A549 (cell line): Measurements from ENCODE around the gene ENTREP3. TPM values are rescaled to one million over a fixed set of nuclear protein-coding genes. Genes with fewer than 3 reads are reported as not detected.

Source experiments
- ATAC-seq, 2 experiments: fragments of 200-7000 bp in 1 of 2; fragments of >200 bp in 1 of 2; cut with Nextera tagmentation in 1 of 2; cut with Tn5 transposase in 1 of 2; 3 replicates each; pipeline versions ENCODE4 v1.8.0 to v1.9.1; 2018 to 2020; ENCODE audit warnings: mild to moderate bottlenecking in 1 of 2, moderate library complexity in 1 of 2
- CTCF ChIA-PET: fragments of 300-600 bp; sonication (Branson Sonifier 250); formaldehyde crosslinking; extraction: SDS; loops from one replicate; lab custom pipeline; 2021; ENCODE audit warnings: antibody characterized with exemption, inconsistent platforms; lab: Yijun Ruan, JAX
- POLR2A ChIA-PET: fragments of 350-600 bp; formaldehyde crosslinking; extraction: SDS; loops from one replicate; lab custom pipeline; 2021; ENCODE audit warnings: antibody characterized with exemption, inconsistent platforms; lab: Yijun Ruan, JAX
- DNase-seq, 2 experiments: peaks; one replicate each; pipeline versions ENCODE4 v3.0.0 to v3.0.0-alpha.2; 2011 to 2016; ENCODE audit warnings: low read depth in 1 of 2, low spot score in 1 of 2
- FAIRE-seq: peaks from 2 replicates; lab custom pipeline; 2011; peaks lifted over from hg19 to GRCh38; lab: Jason Lieb, UNC
- H3K27ac ChIP-seq, 2 experiments: fragments of >200 bp; sonication (Bioruptor Twin); formaldehyde crosslinking; 3 replicates each; pipeline ENCODE4 v1.5.1; 2016 to 2017
- H3K4me1 ChIP-seq: fragments of >200 bp; sonication (Bioruptor Twin); formaldehyde crosslinking; 3 replicates; pipeline ENCODE4 v1.6.1; 2016
- H3K4me2 ChIP-seq: fragments of >200 bp; sonication (Bioruptor Twin); formaldehyde crosslinking; 3 replicates; pipeline ENCODE4 v1.6.1; 2016
- H3K4me3 ChIP-seq: fragments of >200 bp; sonication (Bioruptor Twin); formaldehyde crosslinking; 3 replicates; pipeline ENCODE4 v1.5.1; 2016
- H3K9me3 ChIP-seq: fragments of >200 bp; sonication (Bioruptor Twin); formaldehyde crosslinking; 3 replicates; pipeline ENCODE4 v1.6.1; 2016
- BCL3 ChIP-seq: fragments of >200 bp; sonication (Bioruptor Twin); formaldehyde crosslinking; IDR thresholded peaks from 3 replicates; pipeline ENCODE4 v1.6.1; 2016
- EHF ChIP-seq: fragments of 250-450 bp; sonication (Bioruptor Pico); IDR thresholded peaks from 2 replicates; pipeline ENCODE4 v1.5.0; 2020; ENCODE audit warnings: mild to moderate bottlenecking
- ESRRA ChIP-seq: fragments of 150-350 bp; IDR thresholded peaks from 2 replicates; pipeline ENCODE4 v1.6.1; 2014; ENCODE audit warnings: mild to moderate bottlenecking, low read length, borderline replicate concordance
- FOSB ChIP-seq: fragments of 250-450 bp; sonication (Bioruptor Pico); IDR thresholded peaks from 2 replicates; pipeline ENCODE4 v1.5.0; 2020; ENCODE audit warnings: mild to moderate bottlenecking, moderate library complexity
- HDAC2 ChIP-seq: fragments of 200-600 bp; sonication (generic); IDR thresholded peaks from 2 replicates; pipeline ENCODE4 v1.6.1; 2016
- HEYL ChIP-seq: fragments of 250-450 bp; sonication (Bioruptor Pico); IDR thresholded peaks from 2 replicates; pipeline ENCODE4 v1.8.0; 2021; ENCODE audit warnings: mild to moderate bottlenecking, moderate library complexity
- HMGXB4 ChIP-seq: fragments of 250-450 bp; sonication (Bioruptor Pico); IDR thresholded peaks from 2 replicates; pipeline ENCODE4 v1.5.0; 2021; ENCODE audit warnings: mild to moderate bottlenecking, moderate library complexity, borderline replicate concordance
- HOXB13 ChIP-seq: fragments of 250-450 bp; sonication (Bioruptor Pico); IDR thresholded peaks from 2 replicates; pipeline ENCODE4 v1.5.0; 2020; ENCODE audit warnings: low read depth, mild to moderate bottlenecking, moderate library complexity
- HOXB5 ChIP-seq: fragments of 250-450 bp; sonication (Bioruptor Pico); IDR thresholded peaks from 2 replicates; pipeline ENCODE4 v1.5.0; 2020; ENCODE audit warnings: mild to moderate bottlenecking, moderate library complexity
- JUNB ChIP-seq: fragments of >200 bp; sonication (Bioruptor Twin); formaldehyde crosslinking; IDR thresholded peaks from 2 replicates; pipeline ENCODE4 v1.6.1; 2016
- NFE2L2 ChIP-seq: fragments of 150-350 bp; conservative IDR thresholded peaks from 2 replicates; pipeline ENCODE4 v1.6.1; 2014; ENCODE audit warnings: low read length
- PHF8 ChIP-seq: fragments of 200-600 bp; sonication (generic); IDR thresholded peaks from 2 replicates; pipeline ENCODE4 v1.6.1; 2016; ENCODE audit warnings: low read depth, mild to moderate bottlenecking, antibody characterized with exemption, moderate library complexity, borderline replicate concordance
- REST ChIP-seq: fragments of 200-600 bp; sonication (generic); IDR thresholded peaks from 2 replicates; pipeline ENCODE4 v1.6.1; 2016; ENCODE audit warnings: antibody characterized with exemption, mild to moderate bottlenecking, moderate library complexity
- RNF2 ChIP-seq: fragments of 200-600 bp; sonication (generic); IDR thresholded peaks from 2 replicates; pipeline ENCODE4 v1.6.1; 2016; ENCODE audit warnings: low read depth, mild to moderate bottlenecking, antibody characterized with exemption, moderate library complexity, borderline replicate concordance
- SREBF2 ChIP-seq: fragments of 450-650 bp; IDR thresholded peaks from 2 replicates; pipeline ENCODE4 v1.6.1; 2014; ENCODE audit warnings: mild to moderate bottlenecking, moderate library complexity
- TFCP2L1 ChIP-seq: fragments of 250-450 bp; sonication (Bioruptor Pico); IDR thresholded peaks from 2 replicates; pipeline ENCODE4 v1.5.0; 2021; ENCODE audit warnings: mild to moderate bottlenecking
- TP53 ChIP-seq: fragments of 250-450 bp; sonication (Bioruptor Pico); IDR thresholded peaks from 2 replicates; pipeline ENCODE4 v1.5.0; 2021; ENCODE audit warnings: mild to moderate bottlenecking, moderate library complexity
- WGBS: methylation state at CpG from one replicate; pipeline ENCODE4 v1.1.6; 2017; ENCODE audit errors: missing lambda C conversion rate; 5-methylcytosine and 5-hydroxymethylcytosine counted together
- polyA plus RNA-seq, 4 experiments: library from polyadenylated mRNA; depleted of rRNA in 3 of 4; stranded (reverse); fragments of >200 nt; fragmentation: RNase III in 1 of 4; extraction: RNeasy Plus Mini Kit Qiagen cat#74134 plus additional on column Dnase treatment in 1 of 4; gene quantifications; 2 replicates in 3 of 4; 3 replicates in 1 of 4; pipeline ENCODE4 v1.2.3, GENCODE V29; 2011 to 2017
- TF ChIP-seq, protein P1 (sequence below): fragments of >200 bp; sonication (Bioruptor Twin); formaldehyde crosslinking; IDR thresholded peaks from 2 replicates; pipeline ENCODE4 v1.6.1; 2016
- TF ChIP-seq, protein P2 (sequence below): IDR thresholded peaks from 2 replicates; pipeline ENCODE4 v1.6.1; 2012

Gene ENTREP3
- polyA plus RNA-seq, 2 of the 4 experiments (the other 2 are of a cell fraction) = 8.4 to 29.5 TPM

DNA sequence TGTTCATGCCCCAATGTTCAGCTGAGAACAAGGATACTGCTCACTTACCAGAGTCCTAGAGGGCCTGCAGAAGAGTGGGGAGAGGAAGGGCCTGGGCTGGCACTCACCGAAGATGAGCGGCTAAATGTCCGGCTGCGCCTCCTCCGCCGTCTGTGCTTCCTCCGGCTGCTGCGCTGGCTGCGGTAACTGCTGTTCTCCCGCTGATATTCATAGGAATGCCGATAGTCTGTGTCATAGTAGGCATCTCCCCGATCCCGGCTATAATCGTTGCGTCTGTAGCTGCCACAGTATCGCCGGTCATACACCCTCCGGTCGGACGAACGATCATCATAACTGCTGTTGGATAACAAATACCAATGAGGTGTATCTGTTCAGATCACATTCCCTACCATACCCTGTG lies 14.1 kb upstream of the ENTREP3 start (continued):
- TF ChIP-seq REST (no peak), SREBF2 (no peak), FOSB (CRISPR knock-in tag) (no peak)
- TF ChIP-seq, protein P1, sequence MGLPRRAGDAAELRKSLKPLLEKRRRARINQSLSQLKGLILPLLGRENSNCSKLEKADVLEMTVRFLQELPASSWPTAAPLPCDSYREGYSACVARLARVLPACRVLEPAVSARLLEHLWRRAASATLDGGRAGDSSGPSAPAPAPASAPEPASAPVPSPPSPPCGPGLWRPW = no peak

DNA sequence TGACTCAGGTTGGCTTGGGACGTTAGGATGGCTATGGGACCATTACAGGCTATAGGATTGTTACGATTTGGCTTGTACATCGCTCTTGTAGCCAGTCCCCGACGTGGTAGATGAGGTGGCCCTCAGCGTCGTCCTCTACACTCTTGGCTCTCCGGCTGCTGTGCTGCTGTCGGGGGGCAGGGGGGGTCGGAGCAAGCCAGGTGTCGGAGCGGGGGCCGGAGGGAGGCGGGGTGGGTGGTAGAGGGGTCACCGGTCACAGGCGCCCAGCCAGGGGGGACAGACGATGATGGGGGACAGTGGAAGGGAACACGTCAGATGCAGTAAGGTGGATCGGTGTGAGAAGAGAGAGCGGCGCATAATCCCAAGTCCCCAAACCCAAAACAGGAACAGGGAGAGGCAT lies 13.3 kb upstream of the ENTREP3 start:
- no peak overlapping the region for H3K4me3 ChIP-seq
- ChIA-PET POLR2A (no interaction called here), CTCF (interaction anchor here (4.3 to 16.5 kb wide), 2 partner anchors 19 to 55 kb away, joined by 26 to 326 read pairs; no protein-coding TSS in a partner anchor)
- 98% methylated on average over 14 of the region's 21 CpGs for WGBS
- TF ChIP-seq REST (no peak), RNF2 (no peak), HOXB5 (no peak), EHF (CRISPR knock-in tag) (no peak), SREBF2 (no peak), ESRRA (no peak), HDAC2 (no peak), TP53 (no peak), NFE2L2 (no peak), HOXB13 (CRISPR knock-in tag) (no peak), PHF8 (no peak), TFCP2L1 (CRISPR knock-in tag) (no peak), HEYL (CRISPR knock-in tag) (no peak), FOSB (CRISPR knock-in tag) (no peak), BCL3 (no peak), HMGXB4 (CRISPR knock-in tag) (no peak), JUNB (no peak)
- TF ChIP-seq, protein P2, sequence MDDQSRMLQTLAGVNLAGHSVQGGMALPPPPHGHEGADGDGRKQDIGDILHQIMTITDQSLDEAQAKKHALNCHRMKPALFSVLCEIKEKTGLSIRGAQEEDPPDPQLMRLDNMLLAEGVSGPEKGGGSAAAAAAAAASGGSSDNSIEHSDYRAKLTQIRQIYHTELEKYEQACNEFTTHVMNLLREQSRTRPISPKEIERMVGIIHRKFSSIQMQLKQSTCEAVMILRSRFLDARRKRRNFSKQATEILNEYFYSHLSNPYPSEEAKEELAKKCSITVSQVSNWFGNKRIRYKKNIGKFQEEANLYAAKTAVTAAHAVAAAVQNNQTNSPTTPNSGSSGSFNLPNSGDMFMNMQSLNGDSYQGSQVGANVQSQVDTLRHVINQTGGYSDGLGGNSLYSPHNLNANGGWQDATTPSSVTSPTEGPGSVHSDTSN = no peak
- no peak for FAIRE-seq
- H3K27ac ChIP-seq = no peak overlapping the region
- no peak for DNase-seq
- no peaks in the 10 kb centered on the region for H3K9me3 ChIP-seq
- no peak for ATAC-seq
- peaks cover 9% of the 10 kb centered on the region; the same call in 2 of the 3 replicates for H3K4me1 ChIP-seq
- H3K4me2 ChIP-seq = no peak overlapping the region
